Prostate gland (tissue), 2 donors: Measurements from ENCODE around the gene HERC3. TPM values are rescaled to one million over a fixed set of nuclear protein-coding genes. Genes with fewer than 3 reads are reported as not detected.

Source experiments
- DNase-seq: peaks from one replicate; pipeline ENCODE4 v3.0.0-alpha.2; 2019; ENCODE audit warnings: low spot score
- H3K27ac ChIP-seq, 2 donors: fragments of 200-600 bp; sonication (generic); 2 replicates each; pipeline ENCODE4 v1.5.1; 2017 to 2019
- H3K27me3 ChIP-seq: fragments of 200-600 bp; sonication (generic); replicated peaks from 2 replicates; pipeline ENCODE4 v1.5.1; 2019; ENCODE audit not compliant: insufficient read depth
- H3K36me3 ChIP-seq, 2 donors: fragments of 200-600 bp; sonication (generic); 1 replicate in 1 of 2; 2 replicates in 1 of 2; pipeline versions ENCODE4 v1.5.1 to v1.8.1; 2017 to 2019
- H3K4me1 ChIP-seq: fragments of 200-600 bp; sonication (generic); replicated peaks from 2 replicates; pipeline ENCODE4 v1.5.1; 2019
- H3K4me3 ChIP-seq, 2 donors: fragments of 200-600 bp; sonication (generic); 2 replicates each; pipeline ENCODE4 v1.5.1; 2017 to 2019
- H3K9me3 ChIP-seq: fragments of 200-600 bp; sonication (generic); 2 replicates; pipeline ENCODE4 v1.5.1; 2017
- CTCF ChIP-seq, 4 experiments: fragments of 200-600 bp in 2 of 4; fragments of 450-650 bp in 2 of 4; sonication (generic) in 2 of 4; IDR thresholded peaks; 1 replicate in 3 of 4; 2 replicates in 1 of 4; pipeline ENCODE4 v1.5.1; 2016 to 2019; ENCODE audit warnings: antibody characterized with exemption in 4 of 4, mild to moderate bottlenecking in 2 of 4, moderate library complexity in 2 of 4
- POLR2A ChIP-seq: fragments of 450-650 bp; IDR thresholded peaks from one replicate; pipeline ENCODE4 v1.6.1; 2016; ENCODE audit warnings: antibody characterized with exemption, mild to moderate bottlenecking
- POLR2AphosphoS5 ChIP-seq: sonication (generic); formaldehyde crosslinking; IDR thresholded peaks from one replicate; pipeline ENCODE4 v1.6.1; 2017; ENCODE audit warnings: antibody characterized with exemption
- WGBS: methylation state at CpG from one replicate; pipeline ENCODE4 v1.1.5; 2018; 5-methylcytosine and 5-hydroxymethylcytosine counted together
- intact Hi-C: fragments of 100-400 bp; cut with DNase I; formaldehyde crosslinking; loops from one replicate; pipeline ENCODE4 v1.14.2; 2022
- small RNA-seq, 2 donors: library from RNA; depleted of rRNA; stranded (forward); fragments of <200 nt; gene quantifications; one replicate each; pipeline ENCODE3, GENCODE V24; 2016
- total RNA-seq, 2 donors: library from RNA; depleted of rRNA; stranded (reverse); fragments of >200 nt; gene quantifications; one replicate each; pipeline ENCODE4 v1.1.0, GENCODE V29; 2016

Gene HERC3
- total RNA-seq, 2 donors from 2014 or later, result 36.5 to 42.2 TPM

- Histone ChIP-seq H3K4me3 (no peak overlapping the region), H3K9me3 (no peaks in the 10 kb centered on the region), H3K27me3 (no peaks in the 10 kb centered on the region), H3K27ac (no peak overlapping the region), H3K36me3 (no peaks in the 10 kb centered on the region), H3K4me1 (no peaks in the 10 kb centered on the region)
- TF ChIP-seq CTCF (IDR thresholded peaks at IDR 0.05), result no peak
- TF ChIP-seq POLR2AphosphoS5, result no peak
- TF ChIP-seq POLR2A, result no peak
- DNase-seq, result no peak
- intact Hi-C loops, result no loop called here
Observed at GRCh38 chr4:88757067-88757466, 164.8 kb downstream of the HERC3 start.

- 95% methylated on average over 6 of the region's 6 CpGs for WGBS
- TF ChIP-seq POLR2A, result no peak
- TF ChIP-seq CTCF (IDR thresholded peaks at IDR 0.05), result no peak
- no peak for TF ChIP-seq POLR2AphosphoS5
- no peak overlapping the region for H3K4me3 ChIP-seq
- DNase-seq, result no peak
- intact Hi-C loops, result no loop called here
- H3K27me3 ChIP-seq, result no peaks in the 10 kb centered on the region
- H3K27ac ChIP-seq, result no peak overlapping the region
- H3K4me1 ChIP-seq, result no peaks in the 10 kb centered on the region
- H3K36me3 ChIP-seq, result no peaks in the 10 kb centered on the region
- no peaks in the 10 kb centered on the region for H3K9me3 ChIP-seq
Observed at GRCh38 chr4:88757776-88758175, 165.5 kb downstream of the HERC3 start.

Small RNA genes lying within 50 kb of the gene (small RNA-seq; reads per million reads assigned to genes)
- 0 reads per million in 2 donors for gene RF02115
- gene RNU6-33P, result 0 reads per million in 2 donors

Other genes with a start within 250 kb of the HERC3 start
- gene HERC6, start 213.6 kb upstream of the HERC3 start, total RNA-seq, result 10 to 100 TPM; 16.0 to 20.6 TPM
- gene HERC5, start 135.4 kb upstream of the HERC3 start, total RNA-seq, result 10 to 100 TPM in 1 of 2 donors, 1 to 10 TPM in 1; 8.8 to 59.4 TPM
- gene PYURF, start 68.7 kb upstream of the HERC3 start, total RNA-seq, result 100 to 1,000 TPM in 1 of 2 donors, 10 to 100 TPM in 1; 84.5 to 133 TPM
- gene NAP1L5, start 105.3 kb downstream of the HERC3 start, total RNA-seq, result 10 to 100 TPM in 1 of 2 donors, 1 to 10 TPM in 1; 7.7 to 10.5 TPM